ENCODE measurements around the gene LHFPL6.

The LHFPL6 gene

GRCh38 chr13:39602614-39603366 lies at the start of gene LHFPL6:
Gene LHFPL6 (minus strand): TSS chr13:39603193.
- DNase-seq (ENCODE audit: low read depth) = peak; percentile 5

- DNase-seq (ENCODE audit: low read depth) = no peak
Observed at GRCh38 chr13:39646122-39646521, 43.1 kb upstream of the LHFPL6 start.

- no peak for DNase-seq (ENCODE audit: low read depth)
Observed at GRCh38 chr13:39641645-39642044, 38.7 kb upstream of the LHFPL6 start.

GRCh38 chr13:39637890-39638289 lies 34.9 kb upstream of the LHFPL6 start:
- DNase-seq (ENCODE audit: low read depth) = no peak

- no peak for DNase-seq (ENCODE audit: low read depth)
Observed at GRCh38 chr13:39635564-39635963, 32.6 kb upstream of the LHFPL6 start.

GRCh38 chr13:39632994-39633393 lies 30.0 kb upstream of the LHFPL6 start:
- no peak for DNase-seq (ENCODE audit: low read depth)

- DNase-seq (ENCODE audit: low read depth) = no peak
Observed at GRCh38 chr13:39631307-39631706, 28.3 kb upstream of the LHFPL6 start.

- no peak for DNase-seq (ENCODE audit: low read depth)
Observed at GRCh38 chr13:39623466-39623865, 20.5 kb upstream of the LHFPL6 start.

GRCh38 chr13:39618561-39618960 lies 15.6 kb upstream of the LHFPL6 start:
- no peak for DNase-seq (ENCODE audit: low read depth)

GRCh38 chr13:39616087-39616694 lies 13.2 kb upstream of the LHFPL6 start:
- DNase-seq (ENCODE audit: low read depth) = no peak

- no peak for DNase-seq (ENCODE audit: low read depth)
Observed at GRCh38 chr13:39612023-39612637, 9.1 kb upstream of the LHFPL6 start.

GRCh38 chr13:39607876-39608275 lies 4.9 kb upstream of the LHFPL6 start:
- DNase-seq (ENCODE audit: low read depth) = no peak

- no peak for DNase-seq (ENCODE audit: low read depth)
Observed at GRCh38 chr13:39605677-39606320, 2.8 kb upstream of the LHFPL6 start.

- DNase-seq (ENCODE audit: low read depth) = no peak
Observed at GRCh38 chr13:39604756-39605155, 1.8 kb upstream of the LHFPL6 start.

GRCh38 chr13:39603424-39603947 lies 493 bp upstream of the LHFPL6 start:
- no peak for DNase-seq (ENCODE audit: low read depth)

- no peak for DNase-seq (ENCODE audit: low read depth)
Observed at GRCh38 chr13:39602277-39602613, 748 bp downstream of the LHFPL6 start.

GRCh38 chr13:39601636-39602035 lies 1.4 kb downstream of the LHFPL6 start:
- no peak for DNase-seq (ENCODE audit: low read depth)

GRCh38 chr13:39600766-39601165 lies 2.2 kb downstream of the LHFPL6 start:
- DNase-seq (ENCODE audit: low read depth) = no peak

- no peak for DNase-seq (ENCODE audit: low read depth)
Observed at GRCh38 chr13:39599842-39600241, 3.2 kb downstream of the LHFPL6 start.

GRCh38 chr13:39599012-39599411 lies 4.0 kb downstream of the LHFPL6 start:
- no peak for DNase-seq (ENCODE audit: low read depth)

GRCh38 chr13:39597838-39598237 lies 5.2 kb downstream of the LHFPL6 start:
- no peak for DNase-seq (ENCODE audit: low read depth)

- DNase-seq (ENCODE audit: low read depth) = no peak
Observed at GRCh38 chr13:39596685-39597084, 6.3 kb downstream of the LHFPL6 start.

GRCh38 chr13:39596176-39596575 lies 6.8 kb downstream of the LHFPL6 start:
- no peak for DNase-seq (ENCODE audit: low read depth)
